ENCODE results near the gene SCLY.

- TF ChIP-seq GATA2 (IDR thresholded peaks at IDR 0.05; ENCODE audit: low read depth, low read length) (no peak), GATA3 (IDR thresholded peaks at IDR 0.05; ENCODE audit: low read depth, low read length) (no peak)
Measured at GRCh38 chr2:238100821-238101771, 40.3 kb downstream of the SCLY start.

Data from SH-SY5Y (cell line).